GM18519 (cell line): Measurements from ENCODE around the gene TMC7.

Experiments
- ATAC-seq: cut with Tn5 transposase; IDR thresholded peaks from one replicate; pipeline ENCODE4 v1.9.1; 2021; ENCODE audit warnings: mild to moderate bottlenecking, moderate library complexity; ENCODE audit not compliant: unreplicated experiment, low FRiP score

TMC7 gene

GRCh38 chr16:19021747-19022146 lies 38.0 kb downstream of the TMC7 start:
- ATAC-seq = no peak

DNA sequence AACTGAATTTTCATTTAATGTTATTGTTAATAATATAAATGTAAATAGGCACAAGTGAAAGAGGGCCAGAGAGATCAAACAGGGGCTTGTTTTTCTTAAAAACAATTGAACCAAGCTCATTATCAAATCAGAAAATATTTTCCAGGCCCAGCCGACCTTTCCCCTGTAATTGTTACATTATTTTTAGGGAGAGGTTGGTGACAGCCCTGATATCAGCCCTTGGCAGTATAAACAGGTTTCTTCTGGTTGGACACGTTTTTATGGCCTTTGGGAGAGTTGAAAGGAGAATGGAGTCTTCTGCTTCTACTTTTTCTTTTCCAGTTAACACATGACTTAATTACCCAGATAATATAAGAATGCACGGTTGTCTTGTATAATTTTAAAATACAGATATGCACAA lies 43.7 kb downstream of the TMC7 start:
- no peak for ATAC-seq

DNA sequence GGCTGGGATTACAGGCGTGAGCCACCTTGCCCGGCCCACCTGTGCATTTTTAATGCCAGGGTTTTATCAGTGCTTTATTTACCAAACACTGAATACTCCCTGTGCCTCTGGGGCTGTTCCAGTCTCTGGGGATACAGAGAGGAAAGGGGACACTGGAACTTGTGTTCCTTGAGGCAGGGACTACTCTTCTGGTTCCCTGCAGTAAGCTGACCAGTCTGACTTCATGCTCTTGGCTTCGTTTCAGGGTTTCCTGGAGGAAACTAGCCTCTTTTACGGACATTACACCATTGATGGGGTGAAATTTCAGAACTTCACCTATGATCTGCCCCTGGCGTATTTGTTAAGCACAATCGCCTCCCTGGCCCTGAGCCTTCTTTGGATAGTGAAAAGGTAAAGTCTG lies 46.2 kb downstream of the TMC7 start:
- no peak for ATAC-seq

GRCh38 chr16:19031738-19032137 lies 48.0 kb downstream of the TMC7 start:
- ATAC-seq = no peak

DNA sequence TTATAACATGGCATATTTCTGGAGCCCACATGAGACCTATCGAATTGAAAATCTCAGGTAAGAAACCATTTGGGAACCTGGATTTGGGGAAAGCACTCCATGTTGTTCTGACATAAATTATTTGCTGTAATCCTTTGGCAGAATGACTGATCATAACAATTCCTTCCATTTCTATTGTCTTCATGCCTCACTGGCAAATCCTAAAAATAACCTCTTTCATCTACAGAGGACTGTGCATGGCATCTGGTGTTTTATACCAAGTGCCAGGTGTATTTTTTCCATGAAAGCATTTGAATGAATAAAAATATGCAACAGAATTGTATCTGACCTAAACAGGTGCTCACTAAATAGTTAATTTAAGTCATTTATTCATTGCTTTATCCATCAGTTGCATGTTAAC lies 50.0 kb downstream of the TMC7 start:
- no peak for ATAC-seq

GRCh38 chr16:19040400-19040799 lies 56.7 kb downstream of the TMC7 start:
- ATAC-seq = no peak

DNA sequence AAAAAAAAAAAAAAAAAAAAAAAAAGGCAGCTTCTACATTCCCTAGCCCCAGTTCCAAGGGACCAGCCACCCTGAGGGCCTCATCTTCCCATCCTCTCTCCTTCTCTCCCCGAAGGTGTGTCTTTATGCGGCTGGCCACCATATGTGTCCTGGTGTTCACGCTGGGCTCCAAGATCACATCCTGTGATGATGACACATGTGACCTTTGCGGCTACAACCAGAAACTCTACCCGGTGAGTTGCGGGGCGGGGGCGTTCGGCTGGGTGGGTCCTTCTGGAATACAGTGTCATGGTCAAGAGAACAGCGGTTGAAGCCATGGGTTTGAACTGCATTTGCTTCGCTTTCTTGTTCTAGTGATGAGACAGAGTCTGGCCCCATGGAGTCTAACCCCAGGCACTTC lies 61.0 kb downstream of the TMC7 start:
- ATAC-seq = no peak

GRCh38 chr16:19046062-19046461 lies 62.3 kb downstream of the TMC7 start:
- ATAC-seq = no peak

DNA sequence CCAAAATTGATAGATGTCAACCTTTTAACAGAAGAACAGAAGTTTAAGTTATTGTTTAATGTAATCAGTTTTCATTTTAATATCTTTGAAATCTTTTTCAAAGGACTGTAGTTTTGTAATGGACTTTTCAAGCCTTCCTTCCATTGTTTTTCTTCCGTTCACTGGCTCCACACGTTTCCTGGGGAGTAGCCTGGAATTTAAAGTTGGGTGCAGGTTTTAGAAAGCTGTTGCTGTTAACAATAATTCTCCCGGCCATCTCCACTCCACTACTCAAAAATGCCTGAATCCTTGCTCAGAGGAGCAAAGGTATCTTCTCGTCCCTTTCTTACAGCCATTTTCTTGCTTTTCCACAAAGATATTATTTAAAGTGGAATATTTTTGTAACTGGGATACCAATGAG lies 79.0 kb downstream of the TMC7 start:
- ATAC-seq = no peak

DNA sequence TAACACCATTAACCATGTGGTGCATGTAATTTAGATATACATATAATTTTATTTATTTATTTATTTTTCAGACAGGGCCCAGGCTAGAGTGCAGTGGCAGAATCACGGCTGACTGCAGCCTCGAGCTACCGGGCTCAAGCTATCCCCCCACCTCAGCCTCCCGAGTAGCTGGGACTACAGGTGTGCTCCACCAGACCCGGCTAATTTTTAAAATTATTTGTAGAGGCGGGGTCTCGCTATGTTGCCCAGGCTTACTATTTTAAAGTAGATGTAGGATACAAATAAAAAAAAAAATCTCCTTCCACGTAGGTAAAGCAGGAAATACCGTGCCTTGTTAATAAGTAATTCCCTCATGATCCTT lies 83.2 kb downstream of the TMC7 start:
- ATAC-seq = no peak

DNA sequence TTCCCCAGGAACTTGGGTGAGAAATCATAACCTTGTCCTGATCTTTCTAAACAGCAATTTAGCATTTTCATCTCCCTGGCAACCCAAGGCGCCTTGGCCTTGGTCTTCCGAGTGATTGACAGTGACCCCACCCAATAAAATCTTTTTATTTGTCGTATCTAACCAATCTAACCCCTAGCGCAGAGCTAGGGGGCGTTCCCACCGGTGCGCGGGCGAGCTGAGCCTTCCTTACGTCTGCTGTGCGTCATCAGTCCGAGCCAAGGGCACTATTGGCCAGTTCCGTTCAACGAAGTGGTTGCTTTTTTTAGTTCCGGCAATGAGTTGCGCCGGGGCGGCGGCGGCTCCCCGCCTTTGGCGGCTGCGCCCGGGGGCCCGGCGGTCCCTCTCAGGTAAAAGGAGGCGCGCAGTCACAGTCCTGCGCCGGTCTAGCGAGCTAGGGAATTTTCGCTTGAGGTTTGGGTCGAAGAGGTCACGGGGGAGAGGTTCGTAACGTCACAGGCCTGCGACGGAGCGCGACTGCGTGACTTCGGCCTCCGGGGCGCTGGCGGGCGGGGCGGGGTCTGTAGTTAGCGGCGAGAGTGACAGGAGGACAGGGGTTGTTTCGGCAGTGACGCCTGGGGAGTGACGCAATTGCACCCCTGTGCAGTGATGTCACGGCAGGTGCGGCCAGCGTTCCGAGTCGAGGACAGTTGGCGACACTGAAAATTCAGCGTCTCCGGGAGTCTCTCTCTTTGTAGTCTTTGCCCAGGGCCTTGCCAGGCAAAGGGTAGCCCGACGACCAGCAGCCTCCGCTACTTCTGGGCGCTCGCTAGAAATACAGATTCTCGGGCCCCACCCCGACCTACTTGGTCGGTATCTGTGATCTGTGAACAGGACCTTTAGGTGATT lies 83.9 kb downstream of the TMC7 start, which contains the start of gene COQ7:
TSS of gene COQ7 (plus strand) at position 266 of the 888 bp plus-strand sequence. CDS start at position 317, 51 bp downstream.
- peak; percentile 85 for ATAC-seq

DNA sequence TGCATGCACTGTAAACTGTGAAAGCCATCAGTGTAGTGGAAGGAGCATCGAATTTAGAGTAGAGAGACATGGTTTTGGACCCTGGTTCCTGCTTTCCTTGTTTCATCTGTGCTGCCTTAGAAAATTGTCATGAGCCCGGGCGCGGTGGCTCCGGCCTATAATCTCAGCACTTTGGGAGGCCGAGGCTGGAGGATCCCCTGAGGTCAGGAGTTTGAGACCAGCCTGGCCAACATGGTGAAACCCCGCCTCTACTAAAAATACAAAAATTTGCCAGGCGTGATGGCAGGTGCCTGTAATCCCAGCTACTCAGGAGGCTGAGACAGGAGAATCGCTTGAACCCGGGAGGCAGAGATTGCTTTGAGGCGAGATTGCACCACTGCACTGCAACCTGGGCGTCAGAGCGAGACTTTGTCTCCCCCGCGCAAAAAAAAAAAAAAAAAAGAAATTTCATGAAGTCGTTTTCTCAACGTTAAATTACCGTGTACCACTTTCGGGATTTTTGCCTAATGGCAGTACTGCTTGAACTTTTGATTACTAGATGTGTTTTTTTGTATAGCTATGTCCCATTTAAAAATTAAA lies 84.6 kb downstream of the TMC7 start:
- ATAC-seq = no peak

DNA sequence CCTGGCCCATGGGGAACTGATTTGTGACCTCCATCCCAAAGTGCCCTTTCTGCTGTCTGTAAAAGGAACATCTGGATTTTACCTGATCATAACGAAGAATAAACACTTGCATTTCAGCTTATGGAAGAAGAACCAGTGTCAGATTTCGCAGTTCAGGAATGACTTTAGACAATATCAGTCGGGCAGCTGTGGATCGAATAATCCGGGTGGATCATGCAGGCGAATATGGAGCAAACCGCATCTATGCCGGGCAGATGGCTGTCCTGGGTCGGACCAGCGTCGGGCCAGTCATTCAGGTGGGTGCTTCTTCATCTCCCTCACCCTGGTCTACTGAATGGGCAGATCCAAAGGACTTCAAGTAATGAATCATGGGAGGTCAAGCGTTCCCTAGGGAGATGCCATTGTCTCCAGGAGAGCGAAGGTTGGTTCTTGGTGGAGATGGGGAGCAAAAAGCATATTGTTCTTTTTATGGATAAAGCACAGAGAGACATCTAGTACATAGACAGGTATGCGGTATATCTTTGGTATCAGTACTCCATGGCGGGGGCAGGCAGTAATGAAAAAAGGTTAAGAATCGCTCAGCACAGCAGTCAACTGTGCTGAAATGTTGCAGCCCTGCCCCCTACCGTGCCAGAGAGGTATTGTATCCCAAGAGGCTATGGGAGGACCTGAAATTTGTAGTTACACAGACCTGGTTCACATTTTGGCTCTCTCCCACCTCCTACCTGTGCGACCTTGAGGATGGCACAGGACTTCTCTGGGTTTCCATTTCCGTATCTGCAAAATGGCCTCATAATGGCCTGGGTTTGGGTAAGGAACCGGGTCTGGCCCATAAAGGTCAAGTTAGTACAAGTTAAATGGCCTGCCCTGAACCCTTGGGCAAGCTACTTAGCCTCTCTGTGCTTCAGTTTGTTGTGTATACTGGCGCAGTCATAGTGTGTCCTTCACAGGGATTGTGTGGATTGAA lies 88.4 kb downstream of the TMC7 start:
- no peak for ATAC-seq

DNA sequence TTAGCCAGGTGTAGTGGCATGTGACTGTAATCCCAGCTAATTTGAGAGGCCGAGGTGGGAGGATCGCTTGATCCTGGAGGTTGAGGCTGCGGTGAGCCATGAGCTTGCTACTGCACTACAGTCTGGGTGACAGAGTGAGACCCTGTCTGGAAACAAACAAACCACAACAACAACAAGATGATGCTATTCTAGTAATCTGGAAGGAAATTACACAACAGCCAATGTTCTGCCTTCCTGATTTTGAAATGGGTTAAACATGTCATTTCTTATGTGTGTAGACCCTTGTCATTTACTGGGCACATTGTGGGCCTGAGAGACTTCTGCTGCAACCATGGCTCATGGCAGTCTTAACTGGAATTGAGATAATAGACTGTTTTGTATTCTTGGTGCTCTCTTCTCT lies 89.6 kb downstream of the TMC7 start:
- ATAC-seq = no peak

DNA sequence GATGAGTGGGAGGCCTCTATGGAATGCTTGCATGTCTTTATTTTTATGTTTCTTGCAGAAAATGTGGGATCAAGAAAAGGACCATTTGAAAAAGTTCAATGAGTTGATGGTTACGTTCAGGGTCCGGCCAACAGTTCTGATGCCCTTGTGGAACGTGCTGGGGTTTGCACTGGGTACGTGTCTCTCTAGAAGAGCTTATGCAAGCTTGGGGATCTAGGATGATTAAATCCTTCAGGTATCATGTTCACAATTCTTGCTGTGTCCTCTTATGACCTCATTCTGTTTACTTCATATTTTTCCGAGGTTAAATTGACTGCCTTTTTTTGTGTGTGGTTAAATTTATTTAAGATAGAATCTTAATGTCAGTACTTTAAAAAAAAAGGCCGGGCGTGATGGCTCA lies 90.1 kb downstream of the TMC7 start:
- ATAC-seq = no peak

- no peak for ATAC-seq
These were observed 91.8 kb downstream of the TMC7 start for GRCh38 chr16:19075511-19075910.

DNA sequence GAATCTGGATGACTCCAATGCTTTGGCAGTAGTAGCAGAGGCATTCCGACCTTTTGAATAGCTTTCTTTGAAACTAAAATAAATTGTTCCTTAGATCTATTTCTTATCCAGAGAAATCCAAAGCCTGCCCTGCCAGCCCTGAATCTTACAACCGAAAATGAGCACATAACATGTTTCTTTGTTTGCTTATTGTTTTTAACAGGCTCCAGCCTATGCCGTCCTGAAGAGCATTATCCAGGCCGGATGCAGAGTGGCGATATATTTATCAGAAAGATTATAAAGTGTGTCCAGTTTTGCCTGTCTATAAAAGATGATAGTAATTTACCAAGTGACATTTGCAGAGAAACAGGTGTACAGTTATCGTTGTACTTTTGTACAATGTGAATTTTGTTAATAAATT lies 94.1 kb downstream of the TMC7 start:
- ATAC-seq = no peak

- no peak for ATAC-seq
These were observed 99.9 kb downstream of the TMC7 start for GRCh38 chr16:19083670-19084069.

DNA sequence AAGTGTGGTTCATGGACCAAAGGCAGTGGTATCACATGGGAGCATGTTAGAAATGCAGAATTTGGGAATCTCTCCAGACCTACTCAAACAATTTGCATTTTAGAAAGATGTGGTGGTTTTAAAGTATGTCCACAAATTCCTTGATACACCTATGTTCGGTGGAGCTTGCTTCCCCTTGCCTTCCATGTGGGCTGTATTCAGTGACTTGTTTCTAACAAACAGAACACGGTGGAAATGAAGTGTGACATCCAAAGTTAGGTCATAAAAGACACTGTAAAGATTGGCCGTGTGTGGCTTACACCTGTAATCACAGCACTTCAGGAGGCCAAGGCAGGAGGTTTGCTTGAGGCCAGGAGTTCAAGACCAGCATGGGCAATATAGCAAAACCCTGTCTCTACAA lies 100.4 kb downstream of the TMC7 start:
- ATAC-seq = no peak

DNA sequence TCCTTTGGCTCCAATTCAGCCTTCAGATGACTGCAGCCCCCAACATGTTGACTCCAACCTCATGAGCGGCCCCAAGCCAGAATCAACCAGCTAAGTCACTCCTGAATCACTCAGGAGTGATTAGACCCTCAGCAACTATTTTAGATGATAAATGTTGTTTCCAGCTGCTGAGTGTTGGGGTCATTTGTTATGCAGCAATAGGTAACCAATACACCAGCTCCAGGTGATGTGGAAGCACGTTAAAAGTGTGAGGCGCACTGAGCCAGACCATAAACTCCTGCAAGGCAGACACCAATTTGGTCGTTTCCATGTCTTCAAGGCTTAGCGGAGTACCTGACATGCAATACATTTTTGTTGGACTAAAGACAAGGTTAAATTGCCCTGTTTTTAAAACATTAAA lies 101.1 kb downstream of the TMC7 start:
- ATAC-seq = no peak

- ATAC-seq = no peak
These were observed 102.0 kb downstream of the TMC7 start for GRCh38 chr16:19085679-19086200.
